GM12878 (cell line): ENCODE measurements around the gene BAIAP2L1. TPM values are rescaled to one million over a fixed set of nuclear protein-coding genes. Genes with fewer than 3 reads are reported as not detected.

Source experiments
- ATAC-seq: fragments of 200-7000 bp; cut with Tn5 transposase; 3 replicates; pipeline ENCODE4 v1.9.1; 2020; ENCODE audit warnings: mild to moderate bottlenecking, moderate library complexity
- BruUV-seq: library from RNA; stranded (reverse); fragments of 400-500 nt; replicated peaks from 2 replicates; lab custom pipeline; 2021; lab: Mats Ljungman, UMichigan
- CTCF ChIA-PET: fragments of 300-600 bp; sonication (Branson Sonifier 250); formaldehyde crosslinking; extraction: SDS; loops from one replicate; lab custom pipeline; 2021; ENCODE audit warnings: inconsistent platforms; lab: Yijun Ruan, JAX
- POLR2A ChIA-PET: fragments of 350-600 bp; formaldehyde crosslinking; extraction: SDS; loops from one replicate; lab custom pipeline; 2021; ENCODE audit warnings: inconsistent platforms; lab: Charles Lee
- RAD21 ChIA-PET: fragments of 300-600 bp; sonication (Branson Sonifier 250); formaldehyde crosslinking; loops from one replicate; lab custom pipeline; 2023; ENCODE audit warnings: antibody characterized with exemption; ENCODE audit not compliant: unreplicated experiment; lab: Charles Lee
- SMC1A ChIA-PET: fragments of 300-600 bp; sonication (Branson Sonifier 250); formaldehyde crosslinking; loops from one replicate; lab custom pipeline; 2023; ENCODE audit not compliant: unreplicated experiment, uncharacterized antibody; lab: Charles Lee
- DNase-seq: peaks from one replicate; pipeline ENCODE4 v3.0.0-alpha.2; 2011; ENCODE audit warnings: low read depth, low spot score
- FAIRE-seq: peaks from 3 replicates; lab custom pipeline; 2011; peaks lifted over from hg19 to GRCh38; lab: Jason Lieb, UNC
- H2AFZ ChIP-seq: 2 replicates; pipeline ENCODE4 v1.6.0; 2011; ENCODE audit warnings: low read depth, low read length, control low read depth; ENCODE audit not compliant: control insufficient read depth
- H3K27ac ChIP-seq: 2 replicates; pipeline ENCODE4 v1.5.1; 2011; ENCODE audit warnings: control low read depth; ENCODE audit not compliant: control insufficient read depth, insufficient read depth
- H3K27me3 ChIP-seq, 2 experiments: replicated peaks in 1 of 2; 2 replicates each; pipeline versions ENCODE4 v1.6.0 to v1.6.1; 2011; ENCODE audit warnings: low read length in 1 of 2; ENCODE audit not compliant: control insufficient read depth in 2 of 2, insufficient read depth in 2 of 2
- H3K36me3 ChIP-seq, 2 experiments: 2 replicates each; pipeline ENCODE4 v1.5.1; 2011; ENCODE audit warnings: low read length in 1 of 2; ENCODE audit not compliant: control insufficient read depth in 2 of 2, insufficient read depth in 2 of 2
- H3K4me1 ChIP-seq: 2 replicates; pipeline ENCODE4 v1.6.1; 2011; ENCODE audit warnings: mild to moderate bottlenecking, low read length, moderate library complexity, mixed read lengths; ENCODE audit not compliant: control insufficient read depth, insufficient read depth
- H3K4me2 ChIP-seq: 2 replicates; pipeline ENCODE4 v1.6.0; 2011; ENCODE audit warnings: control low read depth; ENCODE audit not compliant: control insufficient read depth, insufficient read depth
- H3K4me3 ChIP-seq: fragments of 200-600 bp; sonication (generic); 2 replicates; pipeline ENCODE4 v1.5.1; 2016
- H3K79me2 ChIP-seq: 2 replicates; pipeline ENCODE4 v1.6.0; 2011; ENCODE audit warnings: low read length; ENCODE audit not compliant: control insufficient read depth, insufficient read depth
- H3K9ac ChIP-seq: 2 replicates; pipeline ENCODE4 v1.8.0; 2011; ENCODE audit warnings: low read length, control low read depth, mixed read lengths; ENCODE audit not compliant: control insufficient read depth, insufficient read depth
- H3K9me3 ChIP-seq: replicated peaks from 3 replicates; pipeline ENCODE4 v1.5.1; 2011; ENCODE audit warnings: mild to moderate bottlenecking, low read length; ENCODE audit not compliant: control insufficient read depth, insufficient read depth
- H4K20me1 ChIP-seq: 2 replicates; pipeline ENCODE4 v1.6.0; 2011; ENCODE audit not compliant: control insufficient read depth, insufficient read depth
- CREB1 ChIP-seq: IDR thresholded peaks from 2 replicates; pipeline ENCODE4 v1.6.1; 2012; ENCODE audit warnings: low read depth, mild to moderate bottlenecking, inconsistent platforms
- ESRRA ChIP-seq: IDR thresholded peaks from 2 replicates; pipeline ENCODE4 v1.6.1; 2012; ENCODE audit warnings: mild to moderate bottlenecking, low read length, improper control_type of control experiment
- NR2C1 ChIP-seq: fragments of 450-650 bp; IDR thresholded peaks from 2 replicates; pipeline ENCODE4 v1.6.1; 2017; ENCODE audit warnings: antibody characterized with exemption, mild to moderate bottlenecking, moderate library complexity
- TARDBP ChIP-seq: IDR thresholded peaks from 2 replicates; pipeline ENCODE4 v1.6.1; 2016; ENCODE audit warnings: borderline replicate concordance
- WRNIP1 ChIP-seq: IDR thresholded peaks from 2 replicates; pipeline ENCODE4 v1.6.1; 2011; ENCODE audit warnings: low read depth, low read length, improper control_type of control experiment, borderline replicate concordance
- YBX1 ChIP-seq: fragments of 450-650 bp; IDR thresholded peaks from 2 replicates; pipeline ENCODE4 v1.6.1; 2016; ENCODE audit warnings: antibody characterized with exemption
- ZNF207 ChIP-seq: fragments of 450-650 bp; IDR thresholded peaks from 2 replicates; pipeline ENCODE4 v1.6.1; 2014; ENCODE audit warnings: antibody characterized with exemption, mild to moderate bottlenecking, borderline replicate concordance
- WGBS: methylation state at CpG from one replicate; pipeline ENCODE4 v1.1.6; 2016; ENCODE audit warnings: low lambda C conversion rate; ENCODE audit not compliant: insufficient replicate concordance, insufficient coverage; ENCODE audit errors: missing lambda C conversion rate; 5-methylcytosine and 5-hydroxymethylcytosine counted together
- in situ Hi-C: fragments of 300-500 bp; cut with MboI; formaldehyde crosslinking; loops from 9 replicates; pipeline ENCODE4 v1.14.3; 2018; ENCODE audit warnings: mixed read lengths
- intact Hi-C: fragments of 100-400 bp; cut with micrococcal nuclease; formaldehyde crosslinking; loops from one replicate; pipeline ENCODE4 v1.14.2; 2022; ENCODE audit not compliant: unreplicated experiment
- polyA plus RNA-seq, 11 experiments: library from polyadenylated mRNA; depleted of rRNA in 4 of 11; unstranded in 6 of 11; stranded (reverse) in 5 of 11; fragments of >200 nt; fragmentation: Nextera tagmentation in 4 of 11; fragmentation: Illumina TruSeq in 1 of 11; extraction: Ambion mirVana in 4 of 11; extraction: Trizol in 1 of 11; gene quantifications; 1 replicate in 1 of 11; 2 replicates in 10 of 11; pipeline versions ENCODE4 v1.2.1 to v1.2.3, GENCODE V29; 2011 to 2016; ENCODE audit warnings: inconsistent platforms in 2 of 11, missing spikeins in 2 of 11, low read depth in 1 of 11
- total RNA-seq, 4 experiments: library from RNA; depleted of rRNA in 3 of 4; stranded (reverse); fragments of >200 nt in 3 of 4; fragmentation: Illumina TruSeq in 1 of 4; extraction: Trizol in 1 of 4; gene quantifications; 2 replicates each; pipeline versions ENCODE4 v1.2.1 to v1.2.3, GENCODE V29; 2013 to 2021
- TF ChIP-seq, protein P1 (sequence below): fragments of 450-650 bp; IDR thresholded peaks from 2 replicates; pipeline ENCODE4 v1.6.1; 2017; ENCODE audit warnings: mild to moderate bottlenecking, low read depth, inconsistent platforms; ENCODE audit not compliant: poor library complexity, severe bottlenecking
- TF ChIP-seq, protein P2 (sequence below): IDR thresholded peaks from 2 replicates; pipeline ENCODE4 v1.6.1; 2012; ENCODE audit warnings: low read depth, low read length, improper control_type of control experiment
- TF ChIP-seq, protein P3 (sequence below): IDR thresholded peaks from 2 replicates; pipeline ENCODE4 v1.6.1; 2012; ENCODE audit warnings: low read depth, low read length, improper control_type of control experiment

The BAIAP2L1 gene
- total and polyA plus RNA-seq, 10 of the 15 experiments (the other 5 are each of a cell fraction or from before 2014, with no cell fraction given) = 8.9 to 60.2 (median 35.7) TPM

DNA sequence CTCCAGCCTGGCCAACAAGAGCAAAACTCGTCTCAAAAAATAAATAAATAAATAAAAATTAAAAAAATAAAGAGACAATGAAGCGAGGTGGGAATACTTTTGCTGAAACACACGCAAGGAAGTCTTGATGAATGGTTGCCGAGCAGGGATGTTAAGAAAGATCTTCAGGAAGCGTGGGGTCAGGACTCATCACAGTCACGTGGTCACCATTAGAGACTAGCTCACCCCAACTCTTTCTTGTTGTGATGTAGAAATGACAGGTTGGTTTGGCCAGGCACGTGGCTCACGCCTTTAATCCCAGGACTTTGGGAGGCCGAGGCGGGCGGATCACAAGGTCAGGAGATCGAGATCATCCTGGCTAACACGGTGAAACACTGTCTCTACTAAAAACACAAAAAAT, 28.9 kb upstream of the BAIAP2L1 start:
- Histone ChIP-seq H3K4me3 (no peak overlapping the region), H3K9me3 (no peaks in the 10 kb centered on the region), H3K36me3 (no peaks in the 10 kb centered on the region), H3K27me3 (no peaks in the 10 kb centered on the region; a peak in 1 of 4 replicates), H3K27ac (no peak overlapping the region), H3K79me2 (no peaks in the 10 kb centered on the region), H3K4me1 (no peaks in the 10 kb centered on the region), H3K9ac (no peak overlapping the region), H3K4me2 (no peak overlapping the region), H4K20me1 (no peaks in the 10 kb centered on the region)
- SMC1A ChIA-PET = interaction anchor here (0.7 to 1.0 kb wide), 2 partner anchors 316 to 412 kb away, joined by 3 read pairs; no protein-coding TSS in a partner anchor
- intact Hi-C loops (no loop called here), in situ Hi-C loops (loop anchor here (5.0 kb wide), 2 partner anchors 318 to 413 kb away; no protein-coding TSS in a partner anchor)
- 64% methylated on average over 13 of the region's 13 CpGs for WGBS
- CTCF ChIA-PET = interaction anchor here (0.8 to 12.8 kb wide), 3 partner anchors 28 to 576 kb away, joined by 3 to 128 read pairs (median 3); no protein-coding TSS in a partner anchor
- DNase-seq (no peak), FAIRE-seq (no peak), ATAC-seq (no peak)
- POLR2A ChIA-PET = no interaction called here
- no TSS peak for BruUV-seq
- RAD21 ChIA-PET = no interaction called here
- TF ChIP-seq, protein P1, sequence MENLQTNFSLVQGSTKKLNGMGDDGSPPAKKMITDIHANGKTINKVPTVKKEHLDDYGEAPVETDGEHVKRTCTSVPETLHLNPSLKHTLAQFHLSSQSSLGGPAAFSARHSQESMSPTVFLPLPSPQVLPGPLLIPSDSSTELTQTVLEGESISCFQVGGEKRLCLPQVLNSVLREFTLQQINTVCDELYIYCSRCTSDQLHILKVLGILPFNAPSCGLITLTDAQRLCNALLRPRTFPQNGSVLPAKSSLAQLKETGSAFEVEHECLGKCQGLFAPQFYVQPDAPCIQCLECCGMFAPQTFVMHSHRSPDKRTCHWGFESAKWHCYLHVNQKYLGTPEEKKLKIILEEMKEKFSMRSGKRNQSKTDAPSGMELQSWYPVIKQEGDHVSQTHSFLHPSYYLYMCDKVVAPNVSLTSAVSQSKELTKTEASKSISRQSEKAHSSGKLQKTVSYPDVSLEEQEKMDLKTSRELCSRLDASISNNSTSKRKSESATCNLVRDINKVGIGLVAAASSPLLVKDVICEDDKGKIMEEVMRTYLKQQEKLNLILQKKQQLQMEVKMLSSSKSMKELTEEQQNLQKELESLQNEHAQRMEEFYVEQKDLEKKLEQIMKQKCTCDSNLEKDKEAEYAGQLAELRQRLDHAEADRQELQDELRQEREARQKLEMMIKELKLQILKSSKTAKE = no peak
- TF ChIP-seq ESRRA = no peak
- TF ChIP-seq, protein P2, sequence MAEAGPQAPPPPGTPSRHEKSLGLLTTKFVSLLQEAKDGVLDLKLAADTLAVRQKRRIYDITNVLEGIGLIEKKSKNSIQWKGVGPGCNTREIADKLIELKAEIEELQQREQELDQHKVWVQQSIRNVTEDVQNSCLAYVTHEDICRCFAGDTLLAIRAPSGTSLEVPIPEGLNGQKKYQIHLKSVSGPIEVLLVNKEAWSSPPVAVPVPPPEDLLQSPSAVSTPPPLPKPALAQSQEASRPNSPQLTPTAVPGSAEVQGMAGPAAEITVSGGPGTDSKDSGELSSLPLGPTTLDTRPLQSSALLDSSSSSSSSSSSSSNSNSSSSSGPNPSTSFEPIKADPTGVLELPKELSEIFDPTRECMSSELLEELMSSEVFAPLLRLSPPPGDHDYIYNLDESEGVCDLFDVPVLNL = no peak
- TF ChIP-seq ZNF207 = no peak
- no peak for TF ChIP-seq NR2C1
- no peak for TF ChIP-seq YBX1
- TF ChIP-seq, protein P3, sequence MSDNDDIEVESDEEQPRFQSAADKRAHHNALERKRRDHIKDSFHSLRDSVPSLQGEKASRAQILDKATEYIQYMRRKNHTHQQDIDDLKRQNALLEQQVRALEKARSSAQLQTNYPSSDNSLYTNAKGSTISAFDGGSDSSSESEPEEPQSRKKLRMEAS = no peak
- TF ChIP-seq WRNIP1 = no peak
- TF ChIP-seq TARDBP = no peak
- TF ChIP-seq CREB1 = no peak
- TF ChIP-seq, all 136 proteins: peak for 0
- H2AFZ ChIP-seq = no peak overlapping the region
